ENCODE results near the gene SCAANT1. TPM values are rescaled to one million over a fixed set of nuclear protein-coding genes. Genes with fewer than 3 reads are reported as not detected.

SCAANT1 gene
- total RNA-seq: not detected in 2 replicates

DNA sequence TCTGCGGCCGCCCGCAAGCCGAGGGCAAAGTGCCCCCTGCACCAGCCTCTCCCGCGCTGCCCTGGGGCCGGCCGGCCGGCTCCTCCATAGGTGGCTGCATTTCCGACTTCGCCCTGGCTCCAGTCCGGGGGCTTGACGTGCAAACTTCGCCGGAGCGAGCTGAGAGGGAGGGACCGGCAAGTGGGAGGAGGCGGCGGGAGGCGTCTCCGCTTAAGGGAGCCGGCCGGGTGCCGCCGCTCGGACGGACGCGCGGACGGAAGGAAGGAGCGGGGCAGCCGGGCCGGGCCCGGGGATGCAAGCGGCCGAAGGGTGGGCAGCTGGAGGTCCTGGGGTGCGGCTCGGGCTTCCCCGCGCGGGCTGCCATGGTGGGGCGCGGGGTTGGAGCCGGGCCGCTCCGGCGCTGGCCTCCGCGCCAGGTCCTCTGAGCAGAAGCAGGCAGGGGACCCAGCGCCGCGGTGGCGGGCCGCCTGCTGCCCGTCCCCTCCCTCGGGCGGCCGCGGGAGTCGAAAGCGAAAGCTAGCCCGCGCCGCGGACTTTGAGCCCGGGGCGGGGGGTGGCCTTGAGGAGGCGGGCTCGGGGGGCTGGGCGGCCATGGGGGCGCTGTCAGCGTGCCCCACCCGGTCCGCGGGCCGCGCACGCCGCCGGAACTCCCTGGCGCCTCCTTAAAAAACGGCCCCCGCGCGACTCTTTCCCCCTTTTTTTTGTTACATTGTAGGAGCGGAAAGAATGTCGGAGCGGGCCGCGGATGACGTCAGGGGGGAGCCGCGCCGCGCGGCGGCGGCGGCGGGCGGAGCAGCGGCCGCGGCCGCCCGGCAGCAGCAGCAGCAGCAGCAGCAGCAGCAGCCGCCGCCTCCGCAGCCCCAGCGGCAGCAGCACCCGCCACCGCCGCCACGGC, at the start of gene SCAANT1:
Gene SCAANT1 (minus strand): TSS at position 511 of the 895 bp plus-strand sequence.

DNA sequence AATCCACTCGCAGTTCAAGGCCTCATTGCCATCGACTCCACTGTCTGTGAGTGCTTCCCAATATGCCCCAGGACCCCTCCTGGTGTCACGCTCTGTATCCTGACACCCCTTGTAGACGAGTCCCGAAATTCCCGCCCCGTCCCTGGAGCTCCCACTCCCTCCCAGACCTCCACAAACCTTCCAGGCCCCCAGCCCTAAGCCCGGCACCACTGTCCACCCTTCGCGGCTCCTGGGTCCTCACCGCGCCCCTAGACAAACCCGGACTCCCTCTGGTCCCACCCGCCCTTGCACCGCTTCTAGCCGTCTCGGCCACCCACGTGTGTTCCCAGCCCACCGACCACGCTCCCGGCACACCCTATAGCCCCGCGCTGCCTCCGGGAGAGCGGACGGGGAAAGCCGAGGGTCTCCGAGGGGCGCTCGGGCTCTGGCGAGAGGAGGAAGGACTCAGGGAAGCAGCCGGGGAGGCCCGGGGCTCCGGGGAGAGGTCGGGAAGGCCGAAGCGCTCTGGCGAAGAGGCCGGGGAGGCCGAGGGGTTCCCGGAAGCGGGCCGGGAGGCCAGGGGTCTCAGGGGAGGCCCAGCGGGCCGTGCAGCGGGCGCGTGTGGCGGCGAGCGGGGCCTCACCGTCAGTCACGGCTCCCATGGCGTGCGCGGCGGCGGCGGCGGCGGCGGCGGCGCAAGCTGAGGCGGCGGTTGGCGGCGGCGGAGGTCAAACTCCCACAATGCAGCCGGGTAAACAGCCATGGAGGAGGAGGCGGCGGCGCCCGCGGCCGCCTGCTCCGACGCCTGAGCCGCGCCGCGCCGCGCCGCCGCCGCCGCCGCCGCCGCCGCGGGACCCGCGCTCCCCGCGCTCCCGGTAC, 48.8 kb downstream of the SCAANT1 start, which contains the start of the genes ATXN7 and THOC7:
Gene ATXN7 (plus strand): TSS at position 718 of the 858 bp plus-strand sequence. CDS start 48,732 bp downstream, outside the sequence.
Gene THOC7 (minus strand): TSS at position 656 of the 858 bp plus-strand sequence. CDS start 15 bp downstream, at position 641.

Small RNA genes within 50 kb of the gene (small RNA-seq; reads per million reads assigned to genes)
- not detected for gene SCAANT1

Other genes starting within 250 kb of the SCAANT1 start
- gene C3orf49, start 93.1 kb downstream of the SCAANT1 start, total RNA-seq: not detected in 2 replicates
- gene THOC7, start 48.6 kb downstream of the SCAANT1 start, total RNA-seq: 42.1 and 48.6 TPM in 2 replicates
- 17.1 and 18.0 TPM in 2 replicates for gene ATXN7, start 48.5 kb downstream of the SCAANT1 start, total RNA-seq
- 79.0 and 102 TPM in 2 replicates for gene PSMD6, start 111.1 kb upstream of the SCAANT1 start, total RNA-seq

Data from vein endothelial cell (primary cell).